ENCODE results near the gene XRN2.

Gene XRN2, protein sequence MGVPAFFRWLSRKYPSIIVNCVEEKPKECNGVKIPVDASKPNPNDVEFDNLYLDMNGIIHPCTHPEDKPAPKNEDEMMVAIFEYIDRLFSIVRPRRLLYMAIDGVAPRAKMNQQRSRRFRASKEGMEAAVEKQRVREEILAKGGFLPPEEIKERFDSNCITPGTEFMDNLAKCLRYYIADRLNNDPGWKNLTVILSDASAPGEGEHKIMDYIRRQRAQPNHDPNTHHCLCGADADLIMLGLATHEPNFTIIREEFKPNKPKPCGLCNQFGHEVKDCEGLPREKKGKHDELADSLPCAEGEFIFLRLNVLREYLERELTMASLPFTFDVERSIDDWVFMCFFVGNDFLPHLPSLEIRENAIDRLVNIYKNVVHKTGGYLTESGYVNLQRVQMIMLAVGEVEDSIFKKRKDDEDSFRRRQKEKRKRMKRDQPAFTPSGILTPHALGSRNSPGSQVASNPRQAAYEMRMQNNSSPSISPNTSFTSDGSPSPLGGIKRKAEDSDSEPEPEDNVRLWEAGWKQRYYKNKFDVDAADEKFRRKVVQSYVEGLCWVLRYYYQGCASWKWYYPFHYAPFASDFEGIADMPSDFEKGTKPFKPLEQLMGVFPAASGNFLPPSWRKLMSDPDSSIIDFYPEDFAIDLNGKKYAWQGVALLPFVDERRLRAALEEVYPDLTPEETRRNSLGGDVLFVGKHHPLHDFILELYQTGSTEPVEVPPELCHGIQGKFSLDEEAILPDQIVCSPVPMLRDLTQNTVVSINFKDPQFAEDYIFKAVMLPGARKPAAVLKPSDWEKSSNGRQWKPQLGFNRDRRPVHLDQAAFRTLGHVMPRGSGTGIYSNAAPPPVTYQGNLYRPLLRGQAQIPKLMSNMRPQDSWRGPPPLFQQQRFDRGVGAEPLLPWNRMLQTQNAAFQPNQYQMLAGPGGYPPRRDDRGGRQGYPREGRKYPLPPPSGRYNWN
- 146 to 158 (median 155) reads per million in 4 donors for total RNA-seq

DNA sequence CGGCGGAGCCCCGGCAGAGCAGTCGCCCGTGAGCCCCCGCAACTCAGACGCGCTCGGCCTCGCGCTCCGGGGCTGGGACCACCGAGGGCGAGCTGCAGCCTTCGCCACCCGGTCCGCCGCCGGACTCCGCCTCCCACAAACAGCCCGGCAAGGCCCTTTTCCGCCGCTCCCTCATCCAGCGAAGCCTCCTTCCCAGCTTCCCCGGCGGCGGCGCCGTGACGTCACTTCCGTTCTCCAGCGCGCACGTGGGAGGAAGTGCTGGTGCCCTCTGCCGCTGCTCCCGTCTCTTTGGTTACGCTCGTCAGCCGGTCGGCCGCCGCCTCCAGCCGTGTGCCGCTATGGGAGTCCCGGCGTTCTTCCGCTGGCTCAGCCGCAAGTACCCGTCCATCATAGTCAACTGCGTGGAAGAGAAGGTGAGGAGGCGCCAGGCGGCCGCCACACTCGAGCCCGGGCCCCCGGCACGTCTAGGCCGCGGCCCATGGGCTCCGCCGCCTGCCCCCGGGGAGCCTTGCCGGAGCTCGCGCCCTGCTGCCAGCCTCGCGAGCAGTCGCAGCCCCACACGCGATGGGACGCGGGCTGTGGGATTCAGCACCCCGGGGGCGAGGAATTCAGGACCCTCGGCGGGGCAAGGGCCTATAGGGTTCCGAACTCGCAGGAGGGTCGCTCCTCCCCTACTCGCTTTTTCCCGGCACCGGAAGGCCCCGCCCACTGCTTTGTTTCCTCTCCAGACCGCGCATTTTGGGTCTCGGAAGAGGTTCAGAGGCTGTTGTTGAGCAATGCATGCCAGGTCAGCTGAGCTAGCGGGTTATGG lies at the start of gene XRN2:
XRN2 (plus strand) TSS at position 271 of the 811 bp plus-strand sequence; CDS start at position 339, 68 bp downstream.
- peak; percentile 88 to 95 (median 92) for DNase-seq

DNA sequence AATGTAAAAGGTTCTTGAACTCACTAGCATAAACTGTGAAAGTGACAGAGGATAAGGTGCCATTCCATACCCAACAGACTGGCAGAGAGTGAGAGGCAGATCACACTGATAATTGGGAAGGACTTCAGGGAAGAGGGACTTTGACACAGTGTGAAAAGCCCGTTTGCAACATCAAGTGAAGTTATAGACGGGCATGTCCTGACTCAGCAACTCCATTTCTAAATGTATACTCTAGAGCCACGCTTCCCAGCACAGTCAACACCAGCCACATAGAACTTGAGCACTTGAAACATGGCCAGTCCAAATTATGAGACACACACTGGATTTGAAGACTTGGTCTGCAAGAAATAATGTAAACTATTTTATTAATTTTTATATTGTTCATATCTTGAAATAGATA lies 45.9 kb upstream of the XRN2 start:
- no peak for DNase-seq

DNA sequence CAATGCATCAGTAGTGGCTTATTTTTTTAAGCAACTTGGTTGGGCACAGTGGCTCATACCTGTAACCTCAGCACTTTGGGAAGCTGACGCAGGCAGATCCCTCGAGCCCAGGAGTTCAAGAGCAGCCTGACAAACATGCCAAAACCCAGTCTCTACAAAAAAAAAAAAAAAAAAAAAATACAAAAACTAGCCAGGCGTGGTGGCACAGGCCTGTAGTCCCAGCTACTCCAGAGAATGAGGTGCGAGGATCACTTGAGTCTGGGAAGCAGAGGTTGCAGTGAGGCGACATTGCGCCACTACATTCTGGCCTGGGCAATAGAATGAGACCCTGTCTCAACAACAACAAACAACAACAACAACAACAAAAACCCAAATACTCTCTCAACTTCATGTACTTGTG lies 44.7 kb upstream of the XRN2 start:
- DNase-seq, result no peak

DNA sequence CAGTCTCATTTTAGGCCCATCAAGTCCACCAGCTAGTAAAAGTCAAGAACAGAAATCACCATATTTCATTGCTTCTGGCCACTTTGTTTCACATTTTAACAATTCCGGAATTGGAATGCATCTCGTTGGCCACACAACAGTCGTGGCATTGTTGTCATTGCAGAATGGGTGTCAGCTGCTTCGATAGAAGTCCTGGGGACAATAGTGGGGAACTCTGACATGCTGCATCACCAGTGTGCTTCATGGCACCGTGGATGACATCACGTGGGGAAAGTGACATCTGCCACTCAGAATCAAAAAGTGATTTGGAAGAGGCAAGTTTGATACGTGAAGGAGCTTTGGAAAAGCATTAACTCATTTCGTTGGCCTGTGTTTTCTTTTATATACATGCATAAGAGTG lies 43.8 kb upstream of the XRN2 start:
- DNase-seq, result no peak

DNA sequence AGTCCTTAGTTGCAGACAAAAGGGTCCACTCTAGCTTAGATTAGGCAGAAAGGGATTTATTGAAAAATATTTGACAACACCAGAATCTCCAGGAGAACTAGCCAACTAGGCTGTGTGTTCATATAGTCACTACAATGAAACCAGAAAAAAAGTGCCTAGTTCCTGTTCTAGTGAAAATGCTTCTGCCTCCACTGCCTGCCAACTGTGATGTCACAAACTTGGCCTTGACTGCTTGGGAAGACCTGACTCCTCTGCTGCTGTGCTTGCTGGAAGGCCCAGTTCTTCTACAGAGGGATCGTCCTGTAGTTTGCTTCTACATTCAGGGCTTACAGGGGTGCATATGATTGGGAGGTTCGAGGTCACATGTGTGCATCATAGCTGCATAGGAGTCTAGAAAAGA lies 40.3 kb upstream of the XRN2 start:
- no peak for DNase-seq

DNA sequence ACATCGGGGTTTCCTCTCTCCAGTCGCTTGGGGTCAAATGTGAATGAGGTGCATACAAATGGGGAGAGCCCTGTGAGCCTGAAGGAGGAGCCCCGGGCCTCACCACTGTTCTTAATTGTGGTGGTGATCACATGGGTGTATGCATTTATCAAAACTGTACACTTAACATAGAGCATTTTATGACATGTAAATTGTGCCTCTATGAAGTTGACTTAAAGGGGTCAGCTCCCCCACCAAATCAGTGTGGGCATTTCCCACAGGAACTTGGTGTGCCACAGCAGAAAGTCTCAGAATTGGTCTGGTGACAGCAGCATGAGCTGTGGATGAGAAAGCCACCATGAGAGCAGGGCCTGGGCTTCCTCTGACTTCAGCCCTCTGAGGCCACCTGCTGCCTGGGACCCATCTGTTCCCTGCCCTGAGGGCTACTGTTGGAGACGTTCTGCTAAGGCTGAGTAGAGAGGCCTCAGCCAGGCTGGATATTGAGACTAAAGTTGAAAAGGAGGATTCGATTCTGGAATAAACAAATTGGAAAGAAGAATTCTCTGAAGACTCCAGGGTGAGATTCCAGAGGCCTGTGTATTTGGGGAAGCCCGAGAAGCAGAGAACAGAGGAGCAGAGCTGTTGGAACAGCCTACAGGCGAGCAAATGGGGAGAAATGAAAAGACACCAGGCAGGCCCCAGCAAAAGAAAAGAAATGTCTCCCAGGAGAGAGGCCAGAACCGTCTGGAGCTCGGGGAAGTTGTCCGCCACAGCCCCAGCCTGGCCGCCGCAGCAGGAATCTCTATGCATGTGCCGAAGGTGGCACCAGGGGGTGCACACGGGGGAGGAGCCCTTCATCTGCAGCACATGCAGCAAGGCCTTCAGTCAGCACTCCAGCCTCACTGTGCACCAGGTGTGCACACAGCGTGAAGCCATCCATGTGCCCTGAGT lies 37.6 kb upstream of the XRN2 start:
- DNase-seq, result no peak

DNA sequence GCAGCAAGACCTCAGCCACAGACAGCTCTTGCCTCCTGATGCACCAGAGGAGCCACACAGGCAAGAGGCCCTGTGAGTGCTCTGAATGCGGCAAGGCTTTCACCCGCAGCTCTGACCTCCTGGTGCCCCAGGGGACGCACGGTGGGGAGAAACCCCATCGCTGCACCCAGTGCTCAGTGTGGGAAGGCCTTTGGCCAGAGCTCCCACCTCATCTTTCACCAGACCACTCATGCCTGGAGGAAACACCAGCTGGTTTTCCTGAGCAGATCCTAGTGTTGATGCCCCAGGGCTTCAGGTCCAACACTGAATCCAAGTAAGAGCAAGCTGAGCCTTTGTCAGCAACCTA lies 37.0 kb upstream of the XRN2 start:
- no peak for DNase-seq

DNA sequence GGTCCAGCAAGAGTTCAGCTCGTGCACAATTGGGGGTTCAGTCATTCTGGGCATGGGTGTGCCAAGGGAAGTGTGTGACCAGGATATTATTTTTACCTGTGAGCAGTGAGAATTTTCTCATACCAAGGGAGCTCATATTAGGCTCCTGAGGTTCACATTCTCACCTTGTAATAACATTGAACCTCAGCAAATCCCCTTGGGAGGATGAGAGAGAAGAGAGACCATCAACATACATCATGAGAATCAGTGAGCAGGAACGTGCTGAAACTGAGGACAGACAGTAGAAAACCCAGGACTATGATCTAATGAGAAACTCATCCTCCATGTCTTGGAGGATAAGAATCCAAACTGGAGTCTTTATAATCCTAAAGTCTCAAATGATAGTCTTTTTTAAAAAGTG lies 33.4 kb upstream of the XRN2 start:
- no peak for DNase-seq

DNA sequence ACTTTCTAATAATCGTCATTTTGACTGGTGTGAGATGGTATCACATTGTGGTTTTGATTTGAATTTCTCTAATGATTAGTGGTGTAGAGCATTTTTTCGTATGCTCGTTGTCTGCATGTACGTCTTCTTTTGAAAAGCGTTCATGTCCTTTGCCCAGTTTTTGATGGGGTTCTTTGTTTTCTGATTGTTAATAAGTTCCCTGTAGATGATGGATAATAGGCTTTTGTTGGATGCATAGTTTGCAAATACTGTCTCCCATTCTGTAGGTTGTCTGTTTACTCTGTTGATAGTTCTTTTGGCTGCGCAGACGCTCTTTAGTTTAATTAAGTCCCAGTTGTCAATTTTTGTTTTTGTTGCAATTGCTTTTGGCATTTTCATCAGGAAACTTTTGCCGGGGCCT lies 32.3 kb upstream of the XRN2 start:
- DNase-seq, result no peak

DNA sequence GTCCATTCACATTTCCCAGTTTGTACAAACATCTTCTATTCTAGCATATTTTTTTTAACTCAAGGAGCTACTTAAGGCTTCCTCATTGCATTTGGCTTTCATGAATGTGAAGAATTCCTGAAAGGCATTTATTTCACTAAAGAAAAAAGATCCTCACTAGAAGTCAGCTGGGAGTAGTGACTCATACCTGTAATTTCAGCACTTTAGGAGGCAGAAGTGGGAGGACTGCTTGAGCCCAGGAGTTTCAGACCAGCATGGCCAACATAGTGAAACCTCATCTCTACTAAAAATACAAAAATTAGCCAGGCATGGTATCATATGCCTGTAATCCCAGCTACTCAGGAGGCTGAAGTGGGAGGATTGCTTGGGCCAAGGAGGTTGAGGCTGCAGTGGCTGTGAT lies 30.9 kb upstream of the XRN2 start:
- DNase-seq, result no peak

DNA sequence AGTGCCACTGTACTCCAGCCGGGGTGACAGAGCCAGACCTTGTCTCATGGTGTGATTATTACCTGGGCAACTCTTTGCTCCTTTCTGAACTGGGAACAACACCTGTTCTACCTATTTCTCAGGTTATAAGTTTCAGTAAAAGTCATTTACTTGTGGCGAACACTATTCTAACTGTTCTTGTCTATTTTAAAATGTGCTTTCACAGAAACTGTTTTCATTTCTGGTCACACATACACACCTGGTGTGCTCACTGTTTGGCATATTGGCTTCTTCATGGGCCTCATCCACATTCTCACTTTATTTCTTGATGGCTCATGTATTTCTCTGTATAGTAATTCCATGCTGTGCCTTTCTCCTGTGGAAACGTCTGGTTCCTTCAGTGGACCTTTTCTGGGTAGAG lies 30.5 kb upstream of the XRN2 start:
- no peak for DNase-seq

DNA sequence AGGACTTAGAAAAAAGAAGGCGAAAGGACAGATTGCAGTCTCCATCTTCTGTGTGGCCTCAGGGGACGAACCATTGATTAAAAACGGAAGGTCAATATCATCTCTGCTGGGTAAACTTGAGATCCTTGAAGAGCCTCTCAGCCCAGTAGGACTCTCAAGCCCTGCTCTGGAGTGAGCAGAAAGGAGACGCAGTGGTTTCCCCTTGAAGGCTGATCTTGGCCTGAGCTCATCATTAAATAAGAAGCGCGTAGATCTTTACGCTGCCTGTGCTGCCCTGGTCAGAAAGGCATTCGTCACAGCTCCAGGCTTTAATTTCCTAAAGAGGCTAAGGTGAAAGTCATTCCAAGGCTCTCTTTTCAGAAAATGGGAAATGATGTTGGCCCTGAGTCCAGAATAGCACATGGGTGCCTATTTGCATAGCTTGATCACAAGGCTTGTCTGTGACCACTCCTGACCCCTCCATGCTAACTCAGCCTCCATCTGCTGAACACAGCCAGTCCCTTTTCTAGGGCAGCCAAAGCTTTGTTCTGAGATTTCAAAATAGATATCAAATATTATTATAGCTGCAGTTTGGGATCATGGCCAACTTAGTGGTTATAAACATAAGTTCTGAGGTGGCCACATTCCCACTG lies 29.3 kb upstream of the XRN2 start:
- DNase-seq, result no peak

DNA sequence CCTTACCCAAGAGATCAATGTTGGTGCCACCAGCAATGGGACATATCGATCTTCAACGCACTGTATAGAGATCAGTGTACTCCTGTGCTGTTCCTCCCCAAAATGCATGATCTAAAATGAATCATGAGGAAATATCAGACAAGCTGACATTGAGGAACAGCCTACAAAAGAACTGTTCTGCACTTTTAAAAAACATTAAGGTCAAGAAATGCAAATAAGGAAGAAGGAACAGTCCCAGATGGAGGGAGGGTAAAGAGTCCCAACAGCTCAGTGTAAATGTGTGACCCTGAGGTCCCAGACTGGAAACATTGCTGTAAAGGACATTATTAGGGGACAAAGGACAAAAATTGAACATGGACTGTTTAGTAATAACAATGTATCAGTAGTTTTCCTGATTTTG lies 24.3 kb upstream of the XRN2 start:
- DNase-seq, result no peak

DNA sequence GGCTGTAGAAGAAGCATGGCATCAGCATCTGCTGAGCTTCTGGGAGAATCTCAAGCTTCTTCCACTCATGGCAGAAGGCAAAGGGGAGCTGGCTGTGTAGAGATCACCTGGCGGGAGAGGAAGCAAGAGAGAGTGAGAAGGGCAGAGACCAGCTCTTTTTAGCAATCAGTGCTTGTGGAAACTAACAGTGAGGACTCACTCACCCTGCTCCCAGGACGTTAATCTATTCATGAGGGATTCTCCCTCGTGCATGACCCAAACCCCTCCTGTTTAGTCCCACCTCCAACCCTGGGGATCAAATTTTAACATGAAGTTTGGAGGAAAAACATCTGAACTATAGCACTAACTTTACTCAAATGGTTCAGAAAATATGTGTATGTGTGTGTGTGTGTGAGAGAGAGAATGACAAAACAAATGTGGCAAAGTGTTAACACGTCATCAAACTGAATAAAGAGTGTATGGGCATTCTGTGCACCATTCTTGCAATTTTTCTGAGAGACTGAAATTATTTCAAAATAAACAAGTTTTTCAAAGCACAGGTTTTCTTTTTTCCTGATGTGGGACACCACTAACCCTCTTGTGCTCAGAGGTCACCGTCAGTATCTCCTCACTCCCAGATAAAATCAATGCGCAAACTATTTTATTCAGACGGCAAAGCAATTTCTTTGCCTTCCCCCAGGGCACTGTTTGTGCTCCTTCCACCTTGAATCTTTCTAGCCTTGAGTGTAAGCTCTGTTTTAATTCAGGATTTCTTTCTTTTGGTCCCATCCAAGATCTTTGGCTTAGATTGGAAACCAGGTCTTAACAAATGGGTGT lies 23.2 kb upstream of the XRN2 start:
- DNase-seq, result no peak

DNA sequence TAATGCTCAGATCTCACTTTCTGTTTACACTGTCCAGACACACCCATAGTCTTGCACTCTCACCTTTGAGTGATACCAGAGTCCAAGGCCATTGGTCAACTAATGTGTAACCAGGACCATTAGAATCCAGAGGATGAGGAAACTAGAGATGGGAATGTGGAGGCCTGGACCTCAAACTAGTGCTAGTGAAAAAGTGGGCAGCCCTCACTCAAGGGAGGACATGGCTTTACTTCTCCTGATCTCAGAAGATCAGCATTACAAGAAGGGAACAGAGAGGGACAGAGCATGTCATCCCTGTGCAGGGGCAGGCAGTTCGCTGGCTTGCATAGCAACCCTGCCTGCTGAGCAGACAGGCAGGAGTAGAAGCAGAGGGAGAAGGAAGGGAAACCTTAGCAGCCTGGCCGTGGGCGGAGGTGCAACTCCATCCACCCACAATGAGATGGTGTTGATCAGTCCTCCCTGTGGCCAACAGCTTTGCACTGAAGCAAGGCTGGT lies 22.6 kb upstream of the XRN2 start:
- no peak for DNase-seq

DNA sequence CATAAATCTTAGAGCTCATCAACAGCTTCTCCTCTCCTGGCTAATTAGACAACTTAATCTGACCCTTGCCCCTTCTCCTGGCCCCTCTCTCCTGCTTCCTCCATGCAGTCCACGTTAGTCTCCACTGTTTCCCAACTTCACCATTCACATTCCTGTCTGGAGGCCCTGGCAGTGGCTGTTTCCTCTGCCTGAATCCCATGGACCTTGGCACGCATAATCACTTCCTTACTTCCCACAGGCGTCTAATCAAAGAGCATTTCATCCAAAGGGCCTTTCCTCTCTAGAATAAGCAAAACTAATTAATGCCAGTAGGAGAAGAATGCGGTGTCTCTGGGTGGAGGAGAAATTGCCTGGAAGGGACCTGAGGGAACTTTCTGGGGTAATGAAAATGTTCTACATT lies 16.4 kb upstream of the XRN2 start:
- DNase-seq, result no peak

DNA sequence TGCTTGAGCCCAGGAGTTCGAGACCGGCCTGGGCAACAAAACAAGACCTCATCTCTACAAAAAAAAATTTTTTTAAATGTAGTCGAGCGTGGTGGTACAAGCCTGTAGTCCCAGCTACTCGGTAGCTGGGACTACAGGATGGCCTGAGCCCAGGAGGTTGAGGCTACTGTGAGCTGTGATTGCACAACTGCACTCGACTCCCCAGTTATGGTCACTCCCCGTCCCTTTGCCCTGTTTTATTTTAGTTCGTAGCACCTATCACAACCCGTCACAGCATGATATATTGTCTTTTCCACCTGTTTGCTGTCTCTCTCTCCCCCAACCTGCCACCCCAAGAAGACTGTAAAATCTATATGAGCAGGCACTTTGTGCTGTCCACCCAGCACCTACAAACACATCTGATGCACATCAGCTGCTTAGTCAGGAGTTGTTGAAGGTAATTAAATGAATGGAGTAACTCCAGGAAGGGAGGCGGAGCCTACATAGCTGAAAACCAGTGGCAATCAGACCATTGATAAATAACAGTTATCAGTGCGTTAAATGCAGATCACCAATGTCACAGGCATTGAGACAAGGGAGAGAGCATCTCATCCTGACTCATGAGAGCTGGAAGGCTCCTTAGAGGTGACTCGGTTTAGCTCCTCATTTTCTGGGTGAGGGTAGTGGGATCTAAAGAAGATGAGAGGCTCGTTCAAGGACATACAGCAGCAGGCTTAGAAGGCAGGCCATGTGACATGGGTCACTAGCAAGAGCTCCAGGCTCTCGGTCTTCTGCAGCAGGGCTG lies 14.4 kb upstream of the XRN2 start:
- no peak for DNase-seq

DNA sequence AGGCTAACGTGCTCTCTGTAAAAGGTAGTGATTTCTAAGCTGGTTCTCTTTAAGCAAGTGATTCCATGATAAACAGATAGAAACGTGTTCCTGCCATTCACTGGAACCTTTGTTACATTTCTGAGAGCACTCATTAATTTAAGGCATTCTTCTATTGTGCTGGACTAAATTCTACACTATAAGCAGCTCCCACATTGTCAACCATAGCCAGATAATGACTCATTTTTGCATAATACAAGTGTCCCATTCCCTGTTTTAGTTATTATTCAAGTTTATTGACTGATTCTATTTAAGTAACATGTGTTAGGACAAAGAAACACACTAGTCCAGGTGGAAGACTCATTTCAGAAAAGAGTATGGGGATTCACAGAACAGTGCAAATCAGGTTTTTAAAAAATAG lies 13.5 kb upstream of the XRN2 start:
- DNase-seq, result no peak

DNA sequence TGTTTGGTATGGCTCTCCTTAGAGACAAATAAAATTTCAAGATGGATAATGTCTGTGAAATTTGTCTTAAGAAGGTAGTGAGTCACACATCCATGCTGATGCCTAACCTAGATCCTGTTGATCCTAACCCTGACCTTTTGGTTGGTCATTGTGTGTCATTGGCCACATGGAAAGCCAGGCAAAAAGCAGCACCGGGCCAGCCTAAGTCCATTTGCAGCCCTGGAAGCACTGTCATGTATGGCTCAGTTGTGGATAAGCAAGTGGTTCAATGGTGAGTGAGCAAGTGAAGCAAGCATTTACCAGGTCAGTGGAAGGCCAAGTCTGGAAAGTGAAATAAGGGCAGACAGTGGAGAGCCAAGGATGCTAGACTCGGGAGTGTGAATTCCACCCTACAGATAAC lies 12.1 kb upstream of the XRN2 start:
- DNase-seq, result no peak

DNA sequence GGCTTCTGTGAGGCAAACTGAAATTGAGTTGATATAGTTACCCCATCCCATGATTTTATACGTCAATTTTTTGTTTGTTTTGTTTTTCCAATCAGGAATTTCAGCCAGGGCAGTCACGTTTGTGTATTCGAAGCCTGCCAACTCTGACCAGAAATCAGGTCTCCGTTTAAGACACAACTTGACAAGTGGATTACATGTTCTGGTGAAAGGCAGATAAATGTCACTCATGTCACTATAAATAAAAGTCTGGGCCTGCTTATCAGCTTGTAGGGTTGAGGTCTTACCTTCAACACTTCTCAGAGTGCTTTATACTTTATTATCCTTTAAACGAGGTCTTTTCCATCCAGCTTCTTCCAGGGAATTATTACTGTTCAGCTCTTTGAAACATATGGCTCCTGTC lies 8.4 kb upstream of the XRN2 start:
- no peak for DNase-seq
